ENCODE data around the gene GRK4. TPM values are rescaled to one million over a fixed set of nuclear protein-coding genes. Genes with fewer than 3 reads are reported as not detected.

Gene GRK4
- total and polyA plus RNA-seq, 2 of the 8 experiments (the other 6 are each of a cell fraction or from before 2014, with no cell fraction given): 0.77 to 1.8 TPM

GRCh38 chr4:2935762-2936743 lies 27.3 kb upstream of the GRK4 start:
- TF ChIP-seq TAF7 (optimal IDR thresholded peaks at IDR 0.05; ENCODE audit: borderline replicate concordance, low read depth, low read length) (peak; percentile 21), CTBP2 (IDR thresholded peaks at IDR 0.05; ENCODE audit: borderline replicate concordance, insufficient read depth, insufficient read length, low read length) (no peak), USF2 (IDR thresholded peaks at IDR 0.05; ENCODE audit: low read length) (no peak), EZH2 (IDR thresholded peaks at IDR 0.05; ENCODE audit: low read depth, low read length, severe bottlenecking) (no peak)
- 88% methylated on average over 20 of the region's 20 CpGs; no CpG with 5 or more reads in 1 of the 2 experiments for WGBS, 2 experiments (ENCODE audit: extremely low coverage in 1 of 2, insufficient coverage in 1 of 2, insufficient read length in 1 of 2, insufficient replicate concordance in 2 of 2, low coverage in 1 of 2, low lambda C conversion rate in 2 of 2, missing lambda C conversion rate in 1 of 2)

More at GRCh38 chr4:2935762-2936743, 27.3 kb upstream of the GRK4 start:
- Histone ChIP-seq H3K4me1 (replicated peaks in 1 of 4; ENCODE audit: control insufficient read depth in 3 of 4, insufficient read depth in 4 of 4, low read length in 3 of 4) (peaks cover 0 to 14% (median 7%) of the 10 kb centered on the region in 4 experiments; a peak in 6 of 7 replicates), H3K23ac (ENCODE audit: insufficient read length) (no peak overlapping the region), H2AK5ac (ENCODE audit: low read depth, low read length) (no peak overlapping the region), H3K56ac (replicated peaks; ENCODE audit: insufficient read length, low read depth, low read length) (no peak overlapping the region), H3K9ac (replicated peaks in 1 of 4; ENCODE audit: extremely low read depth in 1 of 4, low read depth in 3 of 4, low read length in 3 of 4) (peak overlapping the region in 1 of 4 experiments; percentile 80; a peak in 2 of 7 replicates), H4K5ac (ENCODE audit: insufficient read length, low read depth, low read length) (no peak overlapping the region), H3K4me2 (ENCODE audit: insufficient read depth in 1 of 2, low read depth in 2 of 2, low read length in 2 of 2) (peak overlapping the region; percentile 88 to 94), H2BK120ac (replicated peaks; ENCODE audit: low read depth, low read length) (no peak overlapping the region), H3K23me2 (ENCODE audit: low read depth, low read length) (peaks cover 15% of the 10 kb centered on the region), H2BK12ac (ENCODE audit: low read depth, low read length) (no peak overlapping the region), H4K20me1 (replicated peaks in 1 of 2; ENCODE audit: control insufficient read depth in 1 of 2, insufficient read depth in 2 of 2, low read length in 2 of 2) (peaks cover 11 to 34% of the 10 kb centered on the region in 2 experiments), H3K9me3 (ENCODE audit: insufficient read depth in 2 of 2, low read depth in 1 of 2, low read length in 1 of 2) (no peaks in the 10 kb centered on the region; a peak in 1 of 4 replicates), H3K79me2 (ENCODE audit: control insufficient read depth in 1 of 2, insufficient read depth in 2 of 2, low read length in 2 of 2) (peaks cover 0 to 19% of the 10 kb centered on the region in 2 experiments; a peak in 2 of 4 replicates), H3K27me3 (replicated peaks in 1 of 4; ENCODE audit: control insufficient read depth in 3 of 4, extremely low read depth in 1 of 4, insufficient read depth in 3 of 4, low read length in 3 of 4) (no peaks in the 10 kb centered on the region), H4K8ac (ENCODE audit: extremely low read depth, insufficient read depth, low read length) (no peak overlapping the region), H3K79me1 (ENCODE audit: low read depth, low read length) (peaks cover 7% of the 10 kb centered on the region), H3K36me3 (ENCODE audit: control insufficient read depth in 2 of 4, insufficient read depth in 4 of 4, low read length in 3 of 4) (peaks cover 20 to 39% (median 32%) of the 10 kb centered on the region in 4 experiments), H2BK20ac (ENCODE audit: low read length) (no peak overlapping the region), H3K18ac (ENCODE audit: extremely low read depth, low read length) (no peak overlapping the region), H3K27ac (ENCODE audit: low read depth, low read length) (no peak overlapping the region), H2BK5ac (ENCODE audit: low read depth, low read length) (no peak overlapping the region), H2BK15ac (ENCODE audit: low read length) (no peak overlapping the region), H3K4me3 (ENCODE audit: extremely low read depth in 1 of 4, insufficient read depth in 2 of 4, low read depth in 3 of 4, low read length in 4 of 4) (peak overlapping the region; percentile 79 to 83 (median 82); a peak in 7 of 8 replicates), H3K14ac (ENCODE audit: insufficient read length) (no peak overlapping the region), H3K4ac (replicated peaks; ENCODE audit: insufficient read length, low read depth, low read length) (no peak overlapping the region), H4K91ac (replicated peaks; ENCODE audit: insufficient read length, low read length) (no peak overlapping the region), H2AFZ (ENCODE audit: low read length) (no peak overlapping the region)
- CTCF ChIA-PET (ENCODE audit: partially characterized antibody): interaction anchor here (0.8 to 2.0 kb wide), 11 partner anchors 9 to 174 kb away, joined by 3 to 11 read pairs (median 3); no protein-coding TSS in a partner anchor
- FAIRE-seq (no peak), DNase-seq (ENCODE audit: low read depth in 1 of 2, low spot score in 2 of 2) (no peak)
- POLR2A ChIA-PET (ENCODE audit: partially characterized antibody): interaction anchor here (0.6 to 6.0 kb wide), 21 partner anchors 8 to 313 kb away, joined by 3 to 45 read pairs (median 5); partner anchors contain the start of genes GRK4, NOP14 and TNIP2
